GM08714 (cell line): ENCODE measurements around the gene PPP2R5B.
"Not testable (repeated sequence)": the region's sequence is repeated elsewhere in the genome, so short reads cannot be mapped to it uniquely, and the experiment has no call there.

Experiments
- H3K4me3 ChIP-seq: fragments of 200-500 bp; sonication (Bioruptor generic); 2 replicates; pipeline ENCODE4 v1.5.1; 2014; ENCODE audit warnings: mild to moderate bottlenecking, low read length, inconsistent platforms
- ZNF274 ChIP-seq: IDR thresholded peaks from 2 replicates; pipeline ENCODE4 v1.6.1; 2012; ENCODE audit warnings: mild to moderate bottlenecking, low read depth, low read length

Gene PPP2R5B

GRCh38 chr11:64935359-64936081 is 11.0 kb downstream of the PPP2R5B start, which contains the start of gene GPHA2:
TSS of gene GPHA2 (minus strand) at chr11:64935893. CDS start at chr11:64935460, 433 bp downstream.
- H3K4me3 ChIP-seq: no peak within 1 kb of the TSS
- TF ChIP-seq ZNF274: no peak

- no peak overlapping the region for H3K4me3 ChIP-seq
- no peak for TF ChIP-seq ZNF274
Measured at GRCh38 chr11:64936539-64936938, 12.1 kb downstream of the PPP2R5B start.

- H3K4me3 ChIP-seq: no peak overlapping the region
- TF ChIP-seq ZNF274: no peak
Measured at GRCh38 chr11:64947208-64947814, 22.8 kb downstream of the PPP2R5B start.

GRCh38 chr11:64951529-64951928 is 27.0 kb downstream of the PPP2R5B start:
- TF ChIP-seq ZNF274: no peak
- H3K4me3 ChIP-seq: no peak overlapping the region

GRCh38 chr11:64954201-64954600 is 29.7 kb downstream of the PPP2R5B start:
- no peak overlapping the region for H3K4me3 ChIP-seq
- no peak for TF ChIP-seq ZNF274

GRCh38 chr11:64959498-64959897 is 35.0 kb downstream of the PPP2R5B start:
- H3K4me3 ChIP-seq: no peak overlapping the region
- TF ChIP-seq ZNF274: no peak

- TF ChIP-seq ZNF274: no peak
- H3K4me3 ChIP-seq: no peak overlapping the region
Measured at GRCh38 chr11:64960719-64961118, 36.2 kb downstream of the PPP2R5B start.

- no peak for TF ChIP-seq ZNF274
- no peak overlapping the region for H3K4me3 ChIP-seq
Measured at GRCh38 chr11:64963072-64963631, 38.7 kb downstream of the PPP2R5B start.

- TF ChIP-seq ZNF274: no peak
- no peak overlapping the region for H3K4me3 ChIP-seq
Measured at GRCh38 chr11:64967375-64967774, 42.9 kb downstream of the PPP2R5B start.

GRCh38 chr11:64969209-64969608 is 44.7 kb downstream of the PPP2R5B start:
- no peak overlapping the region for H3K4me3 ChIP-seq
- TF ChIP-seq ZNF274: no peak

GRCh38 chr11:64970731-64971151 is 46.3 kb downstream of the PPP2R5B start:
- no peak for TF ChIP-seq ZNF274
- H3K4me3 ChIP-seq: no peak overlapping the region

- H3K4me3 ChIP-seq: peak within 1 kb of the TSS; percentile 2; the same call in 1 of the 2 replicates
Measured at GRCh38 chr11:64971421-64972233, 47.1 kb downstream of the PPP2R5B start, which contains the start of gene MAJIN. TSS of gene MAJIN (minus strand) at chr11:64972108. CDS start at chr11:64959405, 12,703 bp downstream.

GRCh38 chr11:64974124-64974523 is 49.6 kb downstream of the PPP2R5B start:
- TF ChIP-seq ZNF274: no peak
- H3K4me3 ChIP-seq: no peak overlapping the region

More at GRCh38 chr11:64971421-64972233, 47.1 kb downstream of the PPP2R5B start, which contains the start of gene MAJIN:
- TF ChIP-seq ZNF274: no peak

- TF ChIP-seq ZNF274: no peak
- no peak overlapping the region for H3K4me3 ChIP-seq
Measured at GRCh38 chr11:64976651-64977050, 52.2 kb downstream of the PPP2R5B start.

GRCh38 chr11:64983339-64983738 is 58.9 kb downstream of the PPP2R5B start:
- H3K4me3 ChIP-seq: not testable (repeated sequence)
